Amniotic epithelial cell (primary cell): ENCODE results near the gene CGNL1.

Source experiments
- DNase-seq: peaks from one replicate; pipeline ENCODE4 v3.0.0-alpha.2; 2010; ENCODE audit warnings: low read depth

CGNL1 gene

GRCh38 chr15:57460208-57460816 is 84.0 kb downstream of the CGNL1 start:
- DNase-seq = no peak

- DNase-seq = no peak
These were observed 85.2 kb downstream of the CGNL1 start for GRCh38 chr15:57461541-57461940.

- no peak for DNase-seq
These were observed 86.1 kb downstream of the CGNL1 start for GRCh38 chr15:57462381-57462780.

- no peak for DNase-seq
These were observed 87.1 kb downstream of the CGNL1 start for GRCh38 chr15:57463360-57463759.

GRCh38 chr15:57464480-57464879 is 88.2 kb downstream of the CGNL1 start:
- no peak for DNase-seq

GRCh38 chr15:57468486-57468885 is 92.2 kb downstream of the CGNL1 start:
- DNase-seq = no peak

GRCh38 chr15:57470543-57470942 is 94.2 kb downstream of the CGNL1 start:
- no peak for DNase-seq

GRCh38 chr15:57472861-57473260 is 96.6 kb downstream of the CGNL1 start:
- no peak for DNase-seq

GRCh38 chr15:57476533-57476975 is 100.2 kb downstream of the CGNL1 start:
- DNase-seq = peak; percentile 65

- no peak for DNase-seq
These were observed 101.6 kb downstream of the CGNL1 start for GRCh38 chr15:57477736-57478522.

- DNase-seq = no peak
These were observed 102.7 kb downstream of the CGNL1 start for GRCh38 chr15:57479005-57479404.

- no peak for DNase-seq
These were observed 104.9 kb downstream of the CGNL1 start for GRCh38 chr15:57481038-57481705.

- peak; percentile 90 for DNase-seq
These were observed 109.6 kb downstream of the CGNL1 start for GRCh38 chr15:57485869-57486268.

GRCh38 chr15:57486833-57487232 is 110.5 kb downstream of the CGNL1 start:
- no peak for DNase-seq

- no peak for DNase-seq
These were observed 112.8 kb downstream of the CGNL1 start for GRCh38 chr15:57489122-57489521.

- no peak for DNase-seq
These were observed 117.0 kb downstream of the CGNL1 start for GRCh38 chr15:57493351-57493750.

GRCh38 chr15:57494581-57494980 is 118.3 kb downstream of the CGNL1 start:
- DNase-seq = no peak

GRCh38 chr15:57495041-57495440 is 118.7 kb downstream of the CGNL1 start:
- no peak for DNase-seq

- DNase-seq = peak; percentile 85
These were observed 119.4 kb downstream of the CGNL1 start for GRCh38 chr15:57495554-57496165.

GRCh38 chr15:57496594-57496945 is 120.3 kb downstream of the CGNL1 start:
- no peak for DNase-seq

- DNase-seq = no peak
These were observed 120.9 kb downstream of the CGNL1 start for GRCh38 chr15:57496946-57497869.

GRCh38 chr15:57500256-57500655 is 124.0 kb downstream of the CGNL1 start:
- no peak for DNase-seq
